Muscle of leg (tissue), 16 donors: ENCODE results near the gene ASB6. TPM values are rescaled to one million over a fixed set of nuclear protein-coding genes. Genes with fewer than 3 reads are reported as not detected.

Experiments
- DNase-seq: peaks from one replicate; pipeline ENCODE4 v3.0.0; 2013
- H3K27ac ChIP-seq: one replicate; pipeline ENCODE4 v1.5.1; 2013; ENCODE audit warnings: mild to moderate bottlenecking, low read length, control low read depth
- H3K27me3 ChIP-seq: one replicate; pipeline ENCODE4 v1.6.1; 2013; ENCODE audit warnings: low read length; ENCODE audit not compliant: control insufficient read depth, insufficient read depth
- H3K36me3 ChIP-seq: one replicate; pipeline ENCODE4 v1.6.1; 2013; ENCODE audit warnings: low read length; ENCODE audit not compliant: control insufficient read depth, insufficient read depth
- H3K4me1 ChIP-seq: one replicate; pipeline ENCODE4 v1.6.1; 2013; ENCODE audit warnings: low read length; ENCODE audit not compliant: control insufficient read depth, insufficient read depth
- H3K4me3 ChIP-seq: one replicate; pipeline ENCODE4 v1.5.1; 2013; ENCODE audit warnings: low read length, control low read depth
- H3K9me3 ChIP-seq: replicated peaks from 2 replicates; pipeline ENCODE4 v1.6.1; 2013; ENCODE audit warnings: low read depth, low read length; ENCODE audit not compliant: control insufficient read depth
- WGBS: methylation state at CpG from one replicate; pipeline ENCODE4 v1.1.5; 2013; ENCODE audit warnings: missing lambda C conversion rate; ENCODE audit not compliant: insufficient coverage; 5-methylcytosine and 5-hydroxymethylcytosine counted together
- long read RNA-seq, 11 donors: transcript quantifications; one replicate each; lab custom pipeline, GENCODE V29; 2026
- polyA plus RNA-seq, 8 donors: library from polyadenylated mRNA; unstranded; fragments of 120-200 nt; gene quantifications; one replicate each; pipeline versions ENCODE4 v1.2.1 to v1.2.3, GENCODE V29; 2013; ENCODE audit warnings: inconsistent platforms in 1 of 8, low replicate concordance in 1 of 8; ENCODE audit not compliant: insufficient read length in 8 of 8, insufficient read depth in 1 of 8
- total RNA-seq: library from RNA; stranded (reverse); fragments of 120-200 nt; gene quantifications from one replicate; pipeline ENCODE4 v1.2.4, GENCODE V29; 2013

The ASB6 gene
- 7.1 TPM for total RNA-seq
- 10 to 100 TPM; 11.3 to 13.4 (median 12.8) TPM for polyA plus RNA-seq
- long read RNA-seq, donor 1, result 0 reads
- long read RNA-seq, donor 2, result 0 reads
- long read RNA-seq, donor 3, transcript ASB6-201 (6 exons, 2,330 nt), result major isoform, 8 of 8 reads
- long read RNA-seq, donor 3, partial matches to known transcripts, result 0 of 8 reads
- long read RNA-seq, donor 3, other reads (novel, unspliced or antisense), result 0 of 8 reads
- long read RNA-seq, donor 4, partial matches to known transcripts, result 0 of 4 reads
- long read RNA-seq, donor 4, other reads (novel, unspliced or antisense), result 0 of 4 reads
- long read RNA-seq, donor 5, transcript ASB6-201 (6 exons, 2,330 nt), result major isoform, 9 of 9 reads
- long read RNA-seq, donor 5, partial matches to known transcripts, result 0 of 9 reads
- long read RNA-seq, donor 5, other reads (novel, unspliced or antisense), result 0 of 9 reads
- long read RNA-seq, donor 6, partial matches to known transcripts, result 0 of 4 reads
- long read RNA-seq, donor 6, other reads (novel, unspliced or antisense), result 0 of 4 reads
- long read RNA-seq, donor 7, partial matches to known transcripts, result 0 of 1 reads
- long read RNA-seq, donor 7, other reads (novel, unspliced or antisense), result 0 of 1 reads
- long read RNA-seq, donor 8, partial matches to known transcripts, result 0 of 2 reads
- long read RNA-seq, donor 8, other reads (novel, unspliced or antisense), result 0 of 2 reads
- long read RNA-seq, donor 9, partial matches to known transcripts, result 0 of 2 reads
- long read RNA-seq, donor 9, other reads (novel, unspliced or antisense), result 0 of 2 reads
- long read RNA-seq, donor 10, partial matches to known transcripts, result 0 of 4 reads
- long read RNA-seq, donor 10, other reads (novel, unspliced or antisense), result 0 of 4 reads
- long read RNA-seq, donor 11, partial matches to known transcripts, result 0 of 1 reads
- long read RNA-seq, donor 11, other reads (novel, unspliced or antisense), result 0 of 1 reads

- under 1% methylated on average over 89 of the region's 93 CpGs for WGBS
- H3K36me3 ChIP-seq, result peaks cover 23% of the 10 kb centered on the region
- peak within 1 kb of the TSS; percentile 96 for H3K4me3 ChIP-seq
- peak within 1 kb of the TSS; percentile 98 for H3K27ac ChIP-seq
- H3K4me1 ChIP-seq, result peaks cover 22% of the 10 kb centered on the region
- peak; percentile 99 for DNase-seq
- no peaks in the 10 kb centered on the region for H3K27me3 ChIP-seq
- no peaks in the 10 kb centered on the region for H3K9me3 ChIP-seq
Measured at GRCh38 chr9:129641750-129642585, at the start of gene ASB6. Gene ASB6, minus strand, starts transcription at chr9:129642151. Its CDS starts 152 bp downstream, at chr9:129641999.

- no peak overlapping the region for H3K27ac ChIP-seq
- no peaks in the 10 kb centered on the region for H3K9me3 ChIP-seq
- peaks cover 2% of the 10 kb centered on the region for H3K27me3 ChIP-seq
- WGBS, result 93% methylated on average over 5 of the region's 11 CpGs
- no peak for DNase-seq
- H3K4me1 ChIP-seq, result no peaks in the 10 kb centered on the region
- H3K36me3 ChIP-seq, result no peaks in the 10 kb centered on the region
- no peak overlapping the region for H3K4me3 ChIP-seq
Measured at GRCh38 chr9:129688285-129689043, 46.5 kb upstream of the ASB6 start.

- no peak overlapping the region for H3K4me3 ChIP-seq
- DNase-seq, result no peak
- H3K27me3 ChIP-seq, result peaks cover 2% of the 10 kb centered on the region
- no peaks in the 10 kb centered on the region for H3K9me3 ChIP-seq
- no peaks in the 10 kb centered on the region for H3K36me3 ChIP-seq
- WGBS, result 81% methylated on average over 6 of the region's 10 CpGs
- no peaks in the 10 kb centered on the region for H3K4me1 ChIP-seq
- H3K27ac ChIP-seq, result no peak overlapping the region
Measured at GRCh38 chr9:129687391-129687790, 45.4 kb upstream of the ASB6 start.

- Histone ChIP-seq H3K27ac (no peak overlapping the region), H3K4me3 (no peak overlapping the region), H3K4me1 (no peaks in the 10 kb centered on the region), H3K27me3 (peaks cover 4% of the 10 kb centered on the region), H3K9me3 (no peaks in the 10 kb centered on the region), H3K36me3 (no peaks in the 10 kb centered on the region)
- WGBS, result 17% methylated on average over 1 of the region's 9 CpGs
- DNase-seq, result no peak
Measured at GRCh38 chr9:129686736-129687135, 44.8 kb upstream of the ASB6 start.

- Histone ChIP-seq H3K36me3 (no peaks in the 10 kb centered on the region), H3K9me3 (no peaks in the 10 kb centered on the region), H3K4me1 (no peaks in the 10 kb centered on the region), H3K27ac (no peak overlapping the region), H3K27me3 (peaks cover 5% of the 10 kb centered on the region), H3K4me3 (no peak overlapping the region)
- 62% methylated on average over 3 of the region's 3 CpGs for WGBS
- no peak for DNase-seq
Measured at GRCh38 chr9:129685933-129686259, 43.9 kb upstream of the ASB6 start.

- Histone ChIP-seq H3K4me1 (no peaks in the 10 kb centered on the region), H3K27ac (no peak overlapping the region), H3K9me3 (no peaks in the 10 kb centered on the region), H3K4me3 (no peak overlapping the region), H3K27me3 (peaks cover 7% of the 10 kb centered on the region), H3K36me3 (no peaks in the 10 kb centered on the region)
- no peak for DNase-seq
- WGBS, result 83% methylated on average over 15 of the region's 15 CpGs
Measured at GRCh38 chr9:129685220-129685932, 43.4 kb upstream of the ASB6 start.

- Histone ChIP-seq H3K9me3 (no peaks in the 10 kb centered on the region), H3K4me3 (no peak overlapping the region), H3K36me3 (no peaks in the 10 kb centered on the region), H3K27ac (no peak overlapping the region), H3K4me1 (peaks cover 5% of the 10 kb centered on the region), H3K27me3 (peaks cover 18% of the 10 kb centered on the region)
- no peak for DNase-seq
- WGBS, result 91% methylated on average over 3 of the region's 7 CpGs
Measured at GRCh38 chr9:129682381-129682780, 40.4 kb upstream of the ASB6 start.

- Histone ChIP-seq H3K4me3 (no peak overlapping the region), H3K27me3 (peaks cover 22% of the 10 kb centered on the region), H3K36me3 (no peaks in the 10 kb centered on the region), H3K27ac (no peak overlapping the region), H3K4me1 (peaks cover 9% of the 10 kb centered on the region), H3K9me3 (no peaks in the 10 kb centered on the region)
- 100% methylated on average over 2 of the region's 11 CpGs for WGBS
- DNase-seq, result no peak
Measured at GRCh38 chr9:129681924-129682323, 40.0 kb upstream of the ASB6 start.

- Histone ChIP-seq H3K9me3 (no peaks in the 10 kb centered on the region), H3K27me3 (peaks cover 37% of the 10 kb centered on the region), H3K4me3 (no peak overlapping the region), H3K27ac (no peak overlapping the region), H3K4me1 (peaks cover 26% of the 10 kb centered on the region), H3K36me3 (no peaks in the 10 kb centered on the region)
- DNase-seq, result no peak
- 73% methylated on average over 7 of the region's 9 CpGs for WGBS
Measured at GRCh38 chr9:129679537-129679936, 37.6 kb upstream of the ASB6 start.
